HG02981 (cell line): Measurements from ENCODE around the gene SHKBP1.
"Not testable (repeated sequence)": the region's sequence is repeated elsewhere in the genome, so short reads cannot be mapped to it uniquely, and the experiment has no call there.

ENCODE experiments used
- ATAC-seq: cut with Tn5 transposase; IDR thresholded peaks from one replicate; pipeline ENCODE4 v1.9.1; 2021; ENCODE audit warnings: mild to moderate bottlenecking, moderate library complexity; ENCODE audit not compliant: unreplicated experiment

The SHKBP1 gene

DNA sequence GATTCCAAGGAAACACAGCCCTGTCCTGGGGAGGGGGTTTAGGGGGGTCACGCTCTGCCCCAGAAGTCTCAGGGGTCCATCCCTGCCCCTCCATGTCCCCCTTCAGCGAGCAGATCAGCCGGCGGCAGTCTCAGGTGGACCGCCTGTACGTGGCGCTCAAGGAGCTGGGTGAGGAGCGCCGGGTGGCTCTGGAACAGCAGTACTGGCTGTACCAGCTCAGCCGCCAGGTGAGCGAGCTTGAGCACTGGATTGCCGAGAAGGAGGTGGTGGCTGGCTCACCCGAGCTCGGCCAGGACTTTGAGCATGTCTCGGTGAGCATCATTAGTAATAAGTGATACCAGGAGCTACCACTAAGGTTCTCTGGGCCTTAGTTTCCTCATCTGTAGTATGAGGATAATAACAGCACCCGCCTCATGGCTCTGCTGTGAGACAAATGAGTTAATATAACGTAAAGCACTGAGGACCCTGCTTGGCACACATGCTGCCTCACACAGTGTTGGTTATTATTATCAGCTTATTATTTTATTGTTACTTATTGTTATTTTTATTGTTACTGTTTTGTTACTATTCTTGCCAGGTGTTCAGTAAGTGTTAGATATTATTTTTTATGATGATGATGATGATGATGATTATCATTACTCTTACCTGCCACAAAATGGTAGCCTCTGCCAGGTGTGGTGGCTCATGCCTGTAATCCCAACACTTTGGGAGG is 20.5 kb upstream of the SHKBP1 start:
- ATAC-seq, result no peak

DNA sequence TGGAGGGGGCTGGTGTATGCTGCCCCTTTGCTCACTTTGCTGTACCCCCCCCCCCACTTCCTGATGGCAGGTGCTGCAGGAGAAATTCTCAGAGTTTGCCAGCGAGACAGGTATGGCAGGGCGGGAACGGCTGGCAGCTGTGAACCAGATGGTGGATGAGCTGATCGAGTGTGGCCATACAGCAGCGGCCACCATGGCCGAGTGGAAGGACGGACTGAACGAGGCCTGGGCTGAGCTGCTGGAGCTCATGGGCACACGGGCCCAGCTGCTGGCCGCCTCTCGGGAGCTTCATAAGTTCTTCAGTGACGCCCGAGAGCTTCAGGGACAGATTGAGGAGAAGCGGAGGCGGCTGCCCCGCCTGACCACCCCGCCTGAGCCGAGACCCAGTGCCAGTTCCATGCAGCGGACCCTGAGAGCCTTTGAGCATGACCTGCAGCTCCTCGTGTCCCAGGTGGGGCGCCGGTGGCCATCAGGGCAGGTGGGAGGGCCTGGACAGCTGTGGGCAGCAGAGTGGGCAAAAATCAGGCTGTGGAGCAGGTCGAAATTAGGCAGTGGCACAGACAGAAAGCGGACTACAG is 19.6 kb upstream of the SHKBP1 start:
- ATAC-seq, result no peak

DNA sequence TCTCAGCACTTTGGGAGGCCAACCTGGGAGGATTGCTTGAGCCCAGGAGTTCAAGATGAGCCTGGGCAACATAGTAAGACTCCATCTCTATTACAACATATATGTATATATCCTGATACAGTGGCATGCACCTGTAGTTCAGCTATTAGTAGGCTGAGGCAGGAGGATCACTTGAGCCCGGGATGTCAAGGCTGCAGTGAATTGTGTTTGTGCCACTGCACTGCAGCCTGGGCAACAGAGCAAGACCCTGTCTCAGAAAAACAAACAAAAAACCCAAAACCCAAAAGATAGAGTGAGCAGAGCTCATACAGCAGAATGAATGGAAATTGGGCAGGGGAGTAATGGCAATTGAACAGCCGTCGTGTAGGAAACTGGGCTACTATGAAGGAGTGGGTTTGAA is 17.3 kb upstream of the SHKBP1 start:
- no peak for ATAC-seq

DNA sequence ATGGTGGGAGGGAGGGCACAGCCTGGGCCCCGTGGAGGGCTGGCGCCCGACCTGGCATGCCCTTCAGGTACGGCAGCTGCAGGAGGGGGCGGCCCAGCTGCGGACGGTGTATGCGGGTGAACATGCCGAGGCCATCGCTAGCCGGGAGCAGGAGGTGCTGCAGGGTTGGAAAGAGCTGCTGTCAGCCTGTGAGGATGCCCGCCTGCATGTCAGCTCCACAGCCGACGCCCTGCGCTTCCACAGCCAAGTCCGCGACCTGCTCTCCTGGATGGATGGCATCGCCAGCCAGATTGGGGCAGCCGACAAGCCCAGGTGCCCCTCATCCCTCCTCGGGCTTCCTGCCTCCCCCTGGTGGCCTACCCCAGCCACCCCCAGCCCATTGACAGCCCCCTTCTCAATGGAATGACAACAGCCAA is 16.6 kb upstream of the SHKBP1 start:
- ATAC-seq, result no peak

DNA sequence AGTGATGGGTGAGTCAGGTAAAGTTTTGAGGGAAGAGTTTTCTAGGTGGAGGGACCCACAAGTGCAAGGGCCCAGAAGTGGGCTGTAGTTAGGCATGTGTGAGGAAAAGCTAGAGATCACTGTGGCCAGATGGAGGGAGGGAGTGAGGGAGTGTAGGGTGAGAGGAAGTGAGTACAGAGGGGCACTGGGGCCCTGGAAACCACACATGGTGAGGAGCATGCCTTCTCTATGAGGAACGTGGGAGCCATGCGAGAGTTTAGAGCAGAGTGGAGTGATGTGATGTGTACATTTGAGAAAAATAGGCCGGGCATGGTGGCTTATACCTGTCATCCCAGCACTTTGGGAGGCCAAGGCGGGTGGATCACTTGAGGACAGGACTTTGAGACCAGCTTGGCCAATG is 14.7 kb upstream of the SHKBP1 start:
- no peak for ATAC-seq

DNA sequence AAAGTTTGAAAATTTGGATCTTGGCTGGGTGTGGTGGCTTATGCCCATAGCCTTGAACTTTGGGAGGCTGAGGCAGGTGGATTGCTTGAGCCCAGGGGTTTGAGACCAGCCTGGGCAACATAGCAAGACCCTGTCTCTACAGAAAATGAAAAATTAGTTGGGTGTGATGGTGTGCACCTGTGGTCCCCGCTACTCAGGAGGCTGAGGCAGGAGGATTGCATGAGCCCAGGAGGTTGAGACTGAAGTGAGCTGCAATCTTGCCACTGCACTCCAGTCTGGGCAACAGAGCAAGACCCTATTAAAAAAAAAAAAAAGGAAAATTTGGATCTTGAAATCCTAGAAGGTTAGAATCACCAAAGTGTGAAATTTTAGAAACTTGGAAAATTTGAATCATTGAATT is 12.1 kb upstream of the SHKBP1 start:
- ATAC-seq, result not testable (repeated sequence)

DNA sequence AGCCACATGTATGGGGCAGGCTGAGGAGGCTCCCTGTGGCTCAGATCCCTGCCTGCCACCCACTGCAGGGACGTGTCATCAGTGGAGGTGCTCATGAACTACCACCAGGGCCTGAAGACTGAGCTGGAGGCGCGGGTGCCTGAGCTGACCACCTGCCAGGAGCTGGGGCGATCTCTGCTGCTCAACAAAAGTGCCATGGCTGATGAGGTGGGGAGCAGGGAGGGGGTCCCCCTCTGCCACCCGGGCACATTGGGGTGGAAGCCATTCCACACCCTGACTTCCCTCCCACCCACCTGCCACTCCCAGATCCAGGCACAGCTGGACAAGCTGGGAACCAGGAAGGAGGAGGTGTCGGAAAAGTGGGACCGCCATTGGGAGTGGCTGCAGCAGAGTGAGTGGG is 11.3 kb upstream of the SHKBP1 start:
- no peak for ATAC-seq

DNA sequence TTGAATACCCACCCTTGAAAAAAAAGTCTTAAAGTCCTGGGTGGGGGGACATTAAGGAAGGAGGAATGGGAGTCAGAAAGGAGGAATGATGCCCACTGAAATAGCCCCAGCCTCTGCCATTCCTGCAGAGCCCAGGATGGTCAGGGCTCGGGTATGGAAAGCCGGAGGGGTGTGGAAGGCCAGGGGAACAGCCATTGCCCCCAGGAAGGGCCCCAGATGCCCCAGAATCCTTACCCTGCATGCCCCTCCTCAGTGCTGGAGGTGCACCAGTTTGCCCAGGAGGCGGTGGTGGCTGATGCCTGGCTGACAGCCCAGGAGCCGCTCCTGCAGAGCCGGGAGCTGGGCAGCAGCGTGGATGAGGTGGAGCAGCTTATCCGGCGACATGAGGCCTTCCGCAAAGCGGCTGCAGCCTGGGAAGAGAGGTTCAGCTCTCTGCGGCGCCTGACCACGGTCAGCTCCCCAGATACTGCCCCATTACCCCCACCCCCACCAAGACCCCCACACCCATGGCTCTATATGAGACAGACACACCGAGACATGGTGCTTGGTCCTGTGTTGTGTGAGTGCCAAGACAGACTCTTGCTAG is 10.7 kb upstream of the SHKBP1 start:
- no peak for ATAC-seq

DNA sequence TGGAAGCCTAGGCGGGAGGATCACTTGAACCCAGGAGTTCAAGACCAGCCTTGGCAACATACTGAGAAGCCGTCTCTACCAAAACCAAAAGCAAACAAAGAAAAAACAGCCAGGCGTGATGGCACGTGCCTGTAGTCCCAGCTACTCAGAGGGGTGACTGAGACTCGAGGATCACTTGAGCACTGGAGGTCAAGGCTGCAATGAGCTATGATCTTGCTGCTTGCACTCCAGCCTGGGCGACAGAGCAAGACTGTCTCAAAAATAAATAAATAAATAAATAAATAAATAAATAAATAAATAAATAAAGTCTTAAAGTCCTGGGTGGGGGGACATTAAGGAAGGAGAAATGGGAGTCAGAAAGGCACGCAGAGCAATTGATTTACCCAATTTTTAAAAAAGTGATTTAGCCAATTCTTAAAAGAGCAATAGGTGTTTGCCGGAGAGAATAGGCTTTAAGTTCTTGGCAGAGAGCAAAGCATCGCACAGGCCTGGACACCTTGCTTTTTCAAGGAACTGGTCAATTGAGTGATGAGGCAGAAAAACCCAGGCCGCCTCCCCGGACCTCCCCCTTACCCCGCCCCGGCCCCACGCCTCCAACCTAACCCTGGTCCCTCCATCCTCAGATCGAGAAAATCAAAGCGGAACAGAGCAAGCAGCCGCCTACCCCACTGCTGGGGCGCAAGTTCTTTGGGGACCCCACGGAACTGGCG is 9.5 kb upstream of the SHKBP1 start:
- no peak for ATAC-seq

DNA sequence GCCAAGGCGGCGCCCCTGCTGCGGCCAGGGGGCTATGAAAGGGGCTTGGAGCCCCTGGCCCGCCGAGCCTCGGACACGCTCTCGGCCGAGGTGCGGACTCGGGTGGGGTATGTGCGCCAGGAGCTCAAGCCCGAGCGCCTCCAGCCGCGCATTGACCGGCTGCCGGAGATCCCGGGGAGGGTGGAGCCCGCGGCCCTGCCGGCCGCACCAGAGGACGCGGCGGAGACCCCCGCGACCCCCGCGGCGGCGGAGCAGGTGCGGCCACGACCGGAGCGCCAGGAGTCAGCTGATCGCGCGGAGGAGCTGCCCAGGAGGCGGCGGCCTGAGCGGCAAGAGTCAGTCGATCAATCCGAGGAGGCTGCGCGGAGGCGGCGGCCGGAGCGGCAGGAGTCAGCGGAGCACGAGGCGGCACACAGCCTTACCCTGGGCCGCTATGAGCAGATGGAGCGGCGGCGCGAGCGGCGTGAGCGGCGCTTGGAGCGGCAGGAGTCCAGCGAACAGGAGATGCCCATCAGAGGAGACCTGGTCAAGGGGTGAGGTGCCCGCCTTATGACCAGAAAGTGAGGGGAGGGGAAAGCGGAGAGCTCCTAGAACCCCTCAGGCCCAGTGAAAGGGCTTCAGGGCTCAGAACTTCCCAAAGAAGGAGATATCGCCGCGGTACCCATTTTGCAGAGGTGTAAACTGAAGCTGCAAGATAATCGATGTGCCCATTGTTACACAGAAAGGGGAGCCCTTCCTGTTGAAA is 8.8 kb upstream of the SHKBP1 start:
- no peak for ATAC-seq

DNA sequence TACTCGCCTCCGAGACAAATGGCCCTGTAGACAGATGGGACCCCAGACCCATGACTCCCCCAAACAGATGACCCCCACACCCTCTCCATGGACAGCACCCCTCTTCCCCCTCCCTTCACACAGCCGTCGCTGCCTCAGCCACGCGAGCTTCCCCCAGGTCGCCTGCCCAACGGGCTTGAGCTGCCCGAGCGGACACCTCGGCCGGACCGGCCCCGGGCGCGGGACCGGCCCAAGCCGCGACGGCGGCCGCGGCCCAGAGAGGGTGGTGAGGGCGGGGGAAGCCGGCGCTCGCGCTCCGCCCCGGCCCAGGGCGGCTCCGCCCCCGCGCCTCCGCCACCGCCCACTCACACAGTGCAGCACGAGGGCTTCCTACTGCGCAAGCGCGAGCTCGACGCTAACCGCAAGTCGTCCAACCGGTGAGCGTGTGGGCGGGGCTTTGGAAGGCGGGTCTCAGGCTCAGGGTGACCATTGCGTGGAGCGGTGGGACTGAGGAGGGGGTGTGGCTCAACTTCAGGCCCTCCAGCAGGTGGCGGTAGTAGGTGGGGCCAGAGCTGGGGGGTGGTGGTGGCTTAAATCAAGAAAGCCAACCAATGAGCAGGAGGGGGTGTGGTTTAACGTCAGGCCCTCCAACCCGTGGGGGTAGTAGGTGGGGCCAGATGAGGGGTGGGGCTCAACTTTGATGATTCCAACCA is 6.2 kb upstream of the SHKBP1 start:
- peak; percentile 73 for ATAC-seq

DNA sequence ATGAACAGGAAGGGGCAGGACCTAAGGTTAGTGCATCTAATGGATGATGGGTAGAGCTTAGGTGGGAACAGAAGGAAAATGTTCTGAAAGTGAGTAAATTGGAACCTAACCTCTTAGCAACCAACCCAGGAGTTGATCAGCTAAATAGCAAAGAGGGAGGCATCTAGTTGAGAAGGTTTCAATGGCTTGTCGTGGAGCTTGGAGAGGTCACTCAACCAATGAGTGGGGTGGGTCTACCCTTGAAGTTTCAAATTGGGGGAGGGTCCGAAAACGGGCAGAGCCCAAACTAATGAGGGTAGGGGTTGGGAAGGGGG is 5.7 kb upstream of the SHKBP1 start:
- ATAC-seq, result no peak

DNA sequence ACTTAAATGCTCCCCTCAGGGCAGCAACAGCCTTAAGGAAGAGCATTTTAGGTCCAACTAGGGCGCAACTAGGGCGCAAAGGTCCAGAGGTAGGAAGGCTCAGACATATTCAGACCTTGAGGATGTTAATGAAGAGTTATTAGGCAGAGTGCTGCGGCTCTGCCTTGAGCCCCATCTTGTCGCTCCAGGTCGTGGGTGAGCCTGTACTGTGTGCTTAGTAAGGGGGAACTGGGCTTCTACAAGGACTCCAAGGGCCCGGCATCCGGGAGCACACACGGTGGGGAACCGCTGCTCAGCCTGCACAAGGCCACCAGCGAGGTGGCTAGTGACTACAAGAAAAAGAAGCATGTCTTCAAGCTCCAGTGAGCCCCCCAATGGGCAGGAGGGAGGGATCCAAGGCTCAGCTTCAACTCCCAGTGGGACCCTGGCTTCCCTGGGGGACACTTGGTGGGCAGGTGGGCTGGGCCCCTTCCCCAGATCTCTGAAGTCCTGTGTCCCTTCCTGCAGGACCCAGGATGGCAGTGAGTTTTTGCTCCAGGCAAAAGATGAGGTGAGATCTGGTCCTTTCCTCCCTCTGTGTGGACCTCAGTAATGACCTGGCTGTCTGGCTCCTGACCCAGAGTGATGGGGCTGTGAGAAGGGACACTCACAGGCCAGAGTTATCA is 4.7 kb upstream of the SHKBP1 start:
- ATAC-seq, result no peak

DNA sequence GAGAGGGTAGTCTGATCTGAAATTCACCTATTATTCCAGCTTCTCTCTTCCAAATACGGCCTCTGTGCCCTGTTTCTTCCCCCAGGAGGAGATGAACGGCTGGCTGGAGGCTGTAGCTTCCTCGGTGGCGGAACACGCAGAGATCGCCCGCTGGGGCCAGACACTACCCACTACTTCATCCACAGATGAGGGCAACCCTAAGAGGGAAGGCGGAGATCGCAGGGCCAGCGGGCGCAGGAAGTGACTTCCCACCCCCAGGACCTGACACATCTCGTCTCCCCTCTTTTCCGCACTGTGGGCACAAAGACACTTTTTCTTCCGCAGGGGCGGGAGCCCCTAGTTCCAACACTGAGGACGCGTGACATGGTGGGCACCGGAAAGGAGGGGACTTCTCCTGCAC is 1.3 kb upstream of the SHKBP1 start:
- no peak for ATAC-seq

DNA sequence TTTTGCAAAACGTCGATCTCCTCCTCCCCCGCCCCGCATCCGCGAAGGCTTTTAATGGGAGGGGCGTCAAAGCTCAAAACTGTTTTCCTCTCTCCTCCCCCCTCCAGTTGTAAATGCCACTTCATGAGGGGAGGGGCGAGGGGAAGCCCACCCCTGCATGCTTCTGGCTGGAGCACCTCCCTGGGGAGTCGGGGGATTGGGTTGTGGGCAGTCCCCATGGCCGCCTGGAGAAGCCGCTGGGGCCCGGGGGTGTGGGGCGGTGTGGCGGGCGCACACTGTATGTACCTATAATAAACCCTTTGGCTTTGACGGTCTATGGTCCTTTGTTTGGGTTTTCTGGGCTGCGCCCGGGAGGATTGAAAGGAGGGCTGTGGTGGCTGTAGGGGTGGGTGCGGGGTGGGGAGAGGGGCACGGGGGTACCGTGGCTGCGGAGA is 505 bp upstream of the SHKBP1 start:
- ATAC-seq, result no peak

DNA sequence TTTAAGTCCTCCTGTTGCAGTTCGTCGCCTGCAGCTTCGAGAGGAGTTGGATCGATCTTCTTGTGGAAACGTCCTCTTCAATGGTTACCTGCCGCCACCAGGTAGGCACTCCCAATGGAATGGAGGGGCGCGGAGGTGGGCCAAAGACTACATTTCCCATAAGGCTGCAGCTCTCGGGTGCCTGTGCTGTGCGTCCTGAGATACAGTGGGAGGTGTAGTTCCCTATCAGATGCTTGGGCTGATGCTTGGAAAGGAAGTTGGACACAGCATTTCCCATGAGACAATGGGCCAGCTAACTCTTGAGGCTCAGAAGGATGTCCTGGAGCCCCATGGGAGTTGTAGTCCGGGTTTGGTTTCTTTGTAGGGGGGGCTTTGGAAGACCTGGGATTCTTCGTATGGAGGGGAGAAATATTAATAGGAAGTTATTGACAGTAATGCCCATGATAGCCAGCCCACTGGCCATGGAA is 1.8 kb downstream of the SHKBP1 start:
- ATAC-seq, result no peak

DNA sequence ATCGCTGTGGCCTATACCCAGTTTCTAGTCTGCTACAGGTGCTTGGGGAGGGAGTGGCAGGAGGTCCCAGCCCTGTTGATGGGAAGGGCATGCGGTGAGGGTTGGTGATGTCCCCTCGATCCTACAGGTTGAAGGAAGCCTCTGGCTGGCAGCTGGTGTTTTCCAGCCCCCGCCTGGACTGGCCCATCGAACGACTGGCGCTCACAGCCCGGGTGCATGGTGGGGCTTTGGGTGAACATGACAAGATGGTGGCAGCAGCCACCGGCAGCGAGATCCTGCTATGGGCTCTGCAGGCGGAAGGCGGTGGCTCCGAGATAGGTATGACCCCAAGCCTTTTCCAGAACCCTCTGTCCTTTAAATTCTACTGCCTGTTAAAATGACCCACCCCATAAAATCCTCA is 3.9 kb downstream of the SHKBP1 start:
- no peak for ATAC-seq

DNA sequence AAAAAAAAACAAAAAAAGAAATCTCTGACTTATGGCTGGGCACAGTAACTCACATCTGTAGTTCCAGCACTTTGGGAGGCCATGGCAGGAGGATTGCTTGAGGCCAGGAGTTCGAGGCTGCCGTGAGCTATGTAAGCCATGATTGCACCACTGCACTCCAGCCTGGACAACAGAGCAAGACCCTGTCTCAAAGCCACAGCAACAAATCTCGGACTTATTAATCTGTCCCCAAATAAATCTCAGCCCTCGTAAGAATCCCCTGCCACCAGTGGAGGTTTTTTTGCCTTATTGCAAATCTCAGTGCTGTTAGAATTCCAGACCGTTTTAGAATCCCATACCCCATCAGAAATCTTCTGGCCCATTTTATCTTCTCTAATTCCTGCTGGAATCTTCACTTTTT is 4.9 kb downstream of the SHKBP1 start:
- ATAC-seq, result no peak

DNA sequence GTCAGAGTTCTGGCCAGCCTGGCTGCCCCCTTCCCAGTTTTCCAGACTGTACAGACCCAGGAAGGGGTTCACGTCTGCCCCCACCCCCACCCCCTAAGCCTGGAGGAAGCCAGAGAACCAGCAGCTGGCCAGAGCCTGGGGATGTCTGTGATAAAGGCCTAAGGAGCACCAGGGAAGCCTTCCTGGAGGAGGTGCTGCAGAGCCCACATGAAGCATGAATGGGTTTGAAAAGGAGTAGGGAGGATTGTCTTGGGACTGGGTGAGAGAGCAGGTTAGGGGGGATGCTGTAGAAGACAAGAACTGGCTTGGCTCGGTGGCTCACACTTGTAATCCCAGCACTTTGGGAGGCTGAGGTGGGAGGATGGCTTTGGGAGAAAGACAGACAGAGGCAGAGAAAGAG is 5.8 kb downstream of the SHKBP1 start:
- no peak for ATAC-seq

DNA sequence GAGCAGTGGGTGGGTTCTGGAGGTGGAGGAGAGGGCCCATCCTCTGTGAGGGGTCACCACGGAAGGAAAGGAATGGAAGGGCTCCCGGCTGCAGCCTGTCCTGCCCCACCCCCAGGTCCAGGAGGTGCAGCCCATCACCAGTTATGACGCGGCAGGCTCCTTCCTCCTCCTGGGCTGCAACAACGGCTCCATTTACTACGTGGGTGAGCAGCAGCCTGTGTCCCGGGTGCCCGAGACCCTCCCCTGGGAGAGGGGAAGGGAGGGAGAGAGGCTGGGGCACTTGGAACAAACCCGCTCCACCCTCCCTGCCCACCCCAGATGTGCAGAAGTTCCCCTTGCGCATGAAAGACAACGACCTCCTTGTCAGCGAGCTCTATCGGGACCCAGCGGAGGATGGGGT is 6.6 kb downstream of the SHKBP1 start:
- ATAC-seq, result no peak
